ENCODE results near the gene SURF4. TPM values are rescaled to one million over a fixed set of nuclear protein-coding genes. Genes with fewer than 3 reads are reported as not detected.

The SURF4 gene
- total and polyA plus RNA-seq, 2 of the 13 experiments (the other 11 are each of a cell fraction or from before 2014, with no cell fraction given) = 220 to 265 TPM

GRCh38 chr9:133421615-133422542 lies 46.0 kb upstream of the SURF4 start, which contains the start of gene ADAMTS13 (continued):
- TF ChIP-seq ZNF318 (CRISPR knock-in tag; IDR thresholded peaks at IDR 0.05) (0 out of 2 replicates have a peak, but pooled peaks have one; percentile 27), KLF16 (CRISPR knock-in tag; IDR thresholded peaks at IDR 0.05) (no peak), ARNTL (CRISPR knock-in tag; IDR thresholded peaks at IDR 0.05) (no peak), ZNF274 (CRISPR knock-in tag; IDR thresholded peaks at IDR 0.05) (0 out of 2 replicates have a peak, but pooled peaks have one; percentile 15), ZFX (CRISPR knock-in tag; IDR thresholded peaks at IDR 0.05; ENCODE audit: low read depth) (peak; percentile 78), GPN1 (CRISPR knock-in tag; IDR thresholded peaks at IDR 0.05; ENCODE audit: borderline replicate concordance) (no peak), HNF1B (CRISPR knock-in tag; IDR thresholded peaks at IDR 0.05) (peak; percentile 44; the same call in 1 of the 2 replicates), E2F2 (CRISPR knock-in tag; IDR thresholded peaks at IDR 0.05; ENCODE audit: borderline replicate concordance) (peak; percentile 47; the same call in 1 of the 2 replicates), ATF4 (CRISPR knock-in tag; IDR thresholded peaks at IDR 0.05) (0 out of 4 replicates have a peak, but pooled peaks of 1 of the 2 experiments have one; percentile 28), TBP (CRISPR knock-in tag; IDR thresholded peaks at IDR 0.05) (no peak), XRCC5 (optimal IDR thresholded peaks at IDR 0.05; ENCODE audit: low read length) (peak; percentile 72), PITX1 (CRISPR knock-in tag; IDR thresholded peaks at IDR 0.05) (no peak)
